BJ (cell line): ENCODE results near the gene PITPNC1. TPM values are rescaled to one million over a fixed set of nuclear protein-coding genes. Genes with fewer than 3 reads are reported as not detected.

ENCODE experiments used
- CTCF ChIA-PET: fragments of 350-600 bp; formaldehyde crosslinking; extraction: SDS; loops from one replicate; lab custom pipeline; 2021; ENCODE audit warnings: antibody characterized with exemption, inconsistent platforms; lab: Yijun Ruan, JAX
- POLR2A ChIA-PET: fragments of 300-600 bp; sonication (Branson Sonifier 250); formaldehyde crosslinking; extraction: SDS; loops from one replicate; lab custom pipeline; 2021; ENCODE audit warnings: antibody characterized with exemption; lab: Charles Lee
- DNase-seq: peaks from one replicate; pipeline ENCODE4 v3.0.0-alpha.2; 2011; ENCODE audit warnings: low read depth
- H3K27me3 ChIP-seq: 2 replicates; pipeline ENCODE4 v1.6.0; 2011; ENCODE audit warnings: low read length; ENCODE audit not compliant: control insufficient read depth, insufficient read depth
- H3K36me3 ChIP-seq: 2 replicates; pipeline ENCODE4 v1.5.1; 2011; ENCODE audit warnings: low read length; ENCODE audit not compliant: control insufficient read depth, insufficient read depth
- H3K4me3 ChIP-seq: 2 replicates; pipeline ENCODE4 v1.5.1; 2011; ENCODE audit warnings: low read depth, mild to moderate bottlenecking, control low read depth, low read length
- CTCF ChIP-seq: IDR thresholded peaks from 2 replicates; pipeline ENCODE4 v1.5.1; 2011; ENCODE audit warnings: low read depth, mild to moderate bottlenecking, control low read depth, inconsistent platforms, low read length, moderate library complexity; ENCODE audit not compliant: insufficient read depth
- polyA plus RNA-seq: library from polyadenylated mRNA; depleted of rRNA; stranded (reverse); fragments of >200 nt; gene quantifications from 2 replicates; pipeline ENCODE4 v1.2.3, GENCODE V29; 2011

PITPNC1 gene
- polyA plus RNA-seq, 1 experiment: 4.6 TPM

GRCh38 chr17:67504182-67504581 lies 127.1 kb downstream of the PITPNC1 start:
- no peak overlapping the region for H3K4me3 ChIP-seq
- CTCF ChIA-PET: no interaction called here
- TF ChIP-seq CTCF: no peak

GRCh38 chr17:67506966-67507365 lies 129.9 kb downstream of the PITPNC1 start:
- ChIA-PET CTCF (interaction anchor here (0.6 kb wide), 1 partner anchor 15 kb away, joined by 3 read pairs; no protein-coding TSS in a partner anchor), POLR2A (no interaction called here)
- no peaks in the 10 kb centered on the region for H3K36me3 ChIP-seq
- peak; percentile 47 for DNase-seq
- TF ChIP-seq CTCF: no peak
- no peaks in the 10 kb centered on the region for H3K27me3 ChIP-seq
- no peak overlapping the region for H3K4me3 ChIP-seq

More at GRCh38 chr17:67504182-67504581, 127.1 kb downstream of the PITPNC1 start:
- DNase-seq: no peak
- Histone ChIP-seq H3K36me3 (no peaks in the 10 kb centered on the region), H3K27me3 (no peaks in the 10 kb centered on the region)
- POLR2A ChIA-PET: no interaction called here

GRCh38 chr17:67509390-67510287 lies 132.6 kb downstream of the PITPNC1 start:
- Histone ChIP-seq H3K27me3 (no peaks in the 10 kb centered on the region), H3K36me3 (no peaks in the 10 kb centered on the region), H3K4me3 (no peak overlapping the region)
- CTCF ChIA-PET: interaction anchor here (1.5 kb wide), 1 partner anchor 130 kb away, joined by 4 read pairs; no protein-coding TSS in a partner anchor
- POLR2A ChIA-PET: no interaction called here
- no peak for TF ChIP-seq CTCF
- no peak for DNase-seq

- H3K27me3 ChIP-seq: no peaks in the 10 kb centered on the region
- ChIA-PET CTCF (interaction anchor here (1.0 to 2.0 kb wide), 2 partner anchors 10 to 36 kb away, joined by 3 to 4 read pairs; no protein-coding TSS in a partner anchor), POLR2A (no interaction called here)
- no peak for TF ChIP-seq CTCF
- H3K36me3 ChIP-seq: no peaks in the 10 kb centered on the region
- no peak overlapping the region for H3K4me3 ChIP-seq
- DNase-seq: no peak
These were observed 133.9 kb downstream of the PITPNC1 start for GRCh38 chr17:67511012-67511411.

GRCh38 chr17:67511804-67512203 lies 134.7 kb downstream of the PITPNC1 start:
- no peak overlapping the region for H3K4me3 ChIP-seq
- ChIA-PET POLR2A (no interaction called here), CTCF (interaction anchor here (1.0 to 2.0 kb wide), 2 partner anchors 9 to 36 kb away, joined by 3 to 4 read pairs; no protein-coding TSS in a partner anchor)
- no peaks in the 10 kb centered on the region for H3K27me3 ChIP-seq
- no peak for TF ChIP-seq CTCF
- no peak for DNase-seq
- no peaks in the 10 kb centered on the region for H3K36me3 ChIP-seq
